ENCODE results near the gene SNED1.
A peak's percentile ranks its signal among the peaks of the same experiment; 100 is the strongest.

Gene SNED1

DNA sequence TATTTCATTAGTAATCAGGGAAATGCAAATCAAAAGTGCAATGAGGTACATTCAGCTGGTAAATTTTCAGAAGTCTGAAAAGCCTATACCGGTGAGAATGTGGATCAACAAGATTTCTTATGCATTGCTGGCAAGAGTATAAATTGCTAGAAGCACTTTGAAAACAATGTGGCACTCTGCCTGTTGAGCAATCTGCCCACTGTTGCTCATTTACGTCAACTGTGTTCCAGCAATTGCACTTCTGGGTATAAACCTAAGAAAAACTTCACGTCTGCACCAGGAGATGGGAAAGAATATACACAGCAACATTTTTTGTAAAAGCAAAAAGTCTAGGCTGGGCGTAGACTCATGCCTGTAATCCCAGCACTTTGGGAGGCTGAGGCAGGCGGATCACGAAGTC, 62.9 kb downstream of the SNED1 start:
- DNase-seq = peak in 1 of 2 donors; percentile 20
- Histone ChIP-seq H3K27ac (no peak overlapping the region), H3K36me3 (peaks cover 0 to 20% (median 15%) of the 10 kb centered on the region in 3 donors), H3K4me1 (peaks cover 0 to 21% (median 5%) of the 10 kb centered on the region in 4 donors), H3K9me3 (no peaks in the 10 kb centered on the region), H3K4me3 (no peak overlapping the region), H3K27me3 (peaks cover 0 to 29% of the 10 kb centered on the region in 2 donors)
- intact Hi-C loops (cut with DNase I; ENCODE audit: low total_unique reads) = no loop called here
- TF ChIP-seq CTCF (IDR thresholded peaks at IDR 0.05) = no peak

DNA sequence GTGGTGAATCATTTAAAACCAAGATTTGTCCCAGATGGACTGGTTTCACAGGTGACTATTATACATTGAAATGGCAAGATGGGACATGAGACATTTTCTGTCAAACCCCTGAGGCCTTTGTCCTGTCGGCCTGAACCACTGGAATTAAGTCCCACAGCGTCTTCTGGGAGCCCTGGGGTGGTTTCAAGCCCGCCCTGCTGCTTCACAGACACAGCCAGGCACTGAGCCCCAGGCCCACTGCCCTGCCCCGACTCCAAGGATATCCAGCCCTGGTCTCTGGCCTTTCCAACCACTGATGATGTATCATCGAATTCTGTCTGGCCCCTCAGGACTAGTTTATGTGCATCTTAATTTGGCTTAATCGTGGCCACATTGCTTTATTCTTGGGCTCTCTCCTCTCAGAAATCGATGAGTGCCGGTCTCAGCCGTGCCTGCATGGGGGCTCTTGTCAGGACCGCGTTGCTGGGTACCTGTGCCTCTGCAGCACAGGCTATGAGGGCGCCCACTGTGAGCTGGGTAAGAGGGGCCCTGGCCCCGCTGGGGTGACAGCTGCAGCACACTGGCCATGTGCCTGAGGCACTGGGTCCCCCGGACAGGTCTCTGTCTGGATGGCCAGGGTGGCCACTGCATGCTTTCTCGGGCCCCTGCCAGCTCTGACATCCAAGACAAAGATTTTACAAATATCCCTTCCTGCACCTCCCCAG, 64.1 kb downstream of the SNED1 start:
- Histone ChIP-seq H3K4me1 (peaks cover 0 to 21% (median 5%) of the 10 kb centered on the region in 4 donors), H3K4me3 (no peak overlapping the region), H3K9me3 (no peaks in the 10 kb centered on the region), H3K36me3 (peaks cover 0 to 33% (median 26%) of the 10 kb centered on the region in 3 donors), H3K27me3 (peaks cover 0 to 29% of the 10 kb centered on the region in 2 donors), H3K27ac (no peak overlapping the region)
- intact Hi-C loops (cut with DNase I; ENCODE audit: low total_unique reads) = no loop called here
- TF ChIP-seq CTCF (IDR thresholded peaks at IDR 0.05) = no peak
- no peak for DNase-seq

DNA sequence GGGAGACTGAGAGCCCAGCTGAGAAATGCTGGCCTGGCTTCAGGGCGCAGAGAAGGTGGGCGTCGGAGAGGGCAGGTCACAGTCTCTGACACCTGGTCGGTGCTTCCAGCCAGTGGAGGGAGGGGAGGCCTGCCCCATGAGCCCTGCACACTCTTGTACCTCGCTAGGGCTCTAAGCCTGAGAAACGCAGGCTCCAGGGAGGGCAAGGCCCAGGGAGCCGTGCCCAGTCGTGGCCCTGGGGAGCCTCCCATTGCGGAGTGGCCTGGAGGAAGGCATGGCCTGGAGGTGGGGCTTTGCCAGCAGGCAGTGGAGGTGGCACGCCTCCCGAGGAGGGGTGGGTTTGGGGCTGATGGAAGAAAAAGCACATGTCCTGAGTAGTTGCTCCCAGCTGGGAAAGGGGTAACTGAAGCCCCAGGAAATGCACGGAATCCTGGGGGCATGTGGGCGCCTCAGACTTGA, 64.7 kb downstream of the SNED1 start:
- peaks cover 0 to 38% (median 30%) of the 10 kb centered on the region in 3 donors for H3K36me3 ChIP-seq
- intact Hi-C loops (cut with DNase I; ENCODE audit: low total_unique reads) = no loop called here
- no peaks in the 10 kb centered on the region for H3K9me3 ChIP-seq
- peaks cover 0 to 21% (median 5%) of the 10 kb centered on the region in 4 donors for H3K4me1 ChIP-seq
- no peak for TF ChIP-seq CTCF (IDR thresholded peaks at IDR 0.05)
- no peak overlapping the region for H3K4me3 ChIP-seq
- DNase-seq = no peak
- H3K27me3 ChIP-seq = peaks cover 0 to 29% of the 10 kb centered on the region in 2 donors
- H3K27ac ChIP-seq = no peak overlapping the region

GRCh38 chr2:241063587-241063986, 65.2 kb downstream of the SNED1 start:
- Histone ChIP-seq H3K36me3 (peaks cover 0 to 43% (median 35%) of the 10 kb centered on the region in 3 donors), H3K9me3 (no peaks in the 10 kb centered on the region), H3K27me3 (peaks cover 0 to 29% of the 10 kb centered on the region in 2 donors), H3K4me1 (peaks cover 0 to 21% (median 5%) of the 10 kb centered on the region in 4 donors), H3K27ac (no peak overlapping the region), H3K4me3 (no peak overlapping the region)
- no peak for TF ChIP-seq CTCF (IDR thresholded peaks at IDR 0.05)
- intact Hi-C loops (cut with DNase I; ENCODE audit: low total_unique reads) = no loop called here
- no peak for DNase-seq

DNA sequence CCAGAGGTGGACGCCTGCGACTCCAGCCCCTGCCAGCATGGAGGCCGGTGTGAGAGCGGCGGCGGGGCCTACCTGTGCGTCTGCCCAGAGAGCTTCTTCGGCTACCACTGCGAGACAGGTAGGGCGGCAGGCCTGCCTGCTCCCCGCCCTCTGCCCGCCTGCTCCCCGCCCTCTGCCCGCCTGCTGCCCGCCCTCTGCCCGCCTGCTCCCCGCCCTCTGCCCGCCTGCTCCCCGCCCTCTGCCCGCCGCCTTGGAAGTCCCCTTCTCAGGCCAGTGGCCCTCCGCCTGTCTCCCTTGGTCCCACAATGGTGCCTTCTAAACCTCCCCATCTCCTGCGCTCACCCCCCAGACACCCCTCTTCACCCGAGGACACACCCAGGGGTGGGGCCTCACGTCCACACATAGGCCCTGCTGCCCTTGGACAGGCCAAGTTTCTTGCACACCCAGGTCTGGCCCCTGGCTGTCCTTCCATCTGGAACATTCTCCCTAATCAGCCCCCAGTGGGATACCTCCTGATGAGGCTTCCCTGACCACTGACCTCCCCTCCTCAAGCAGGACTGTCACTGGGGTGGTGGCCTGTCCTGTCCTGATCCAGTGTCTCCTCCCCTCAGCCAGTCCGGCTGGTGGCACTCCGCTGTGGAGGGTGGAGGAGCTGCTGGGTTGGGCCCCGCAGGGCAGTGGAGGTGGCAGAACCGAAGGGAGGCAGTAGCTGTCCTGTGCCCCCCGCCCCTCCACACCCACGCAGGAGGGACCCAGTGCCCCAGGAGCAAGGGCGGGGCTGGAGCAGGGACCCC, 65.8 kb downstream of the SNED1 start:
- H3K27me3 ChIP-seq = peaks cover 0 to 29% of the 10 kb centered on the region in 2 donors
- peaks cover 4 to 49% (median 41%) of the 10 kb centered on the region in 3 donors for H3K36me3 ChIP-seq
- H3K9me3 ChIP-seq = no peaks in the 10 kb centered on the region
- DNase-seq = no peak
- H3K4me3 ChIP-seq = no peak overlapping the region
- intact Hi-C loops (cut with DNase I; ENCODE audit: low total_unique reads) = no loop called here
- peaks cover 0 to 21% (median 5%) of the 10 kb centered on the region in 4 donors for H3K4me1 ChIP-seq
- H3K27ac ChIP-seq = no peak overlapping the region
- no peak for TF ChIP-seq CTCF (IDR thresholded peaks at IDR 0.05)
